Ishikawa (cell line): Measurements from ENCODE around the gene OXER1.

ENCODE experiments used
- CREB1 ChIP-seq: IDR thresholded peaks from 2 replicates; pipeline ENCODE4 v1.6.1; 2012; ENCODE audit warnings: low read depth
- FOXM1 ChIP-seq: IDR thresholded peaks from 2 replicates; pipeline ENCODE4 v1.6.1; 2012; ENCODE audit warnings: low read depth, borderline replicate concordance
- NFIC ChIP-seq: IDR thresholded peaks from 2 replicates; pipeline ENCODE4 v1.6.1; 2012
- RAD21 ChIP-seq: IDR thresholded peaks from 2 replicates; pipeline ENCODE4 v1.6.1; 2012; ENCODE audit warnings: low read depth
- TAF1 ChIP-seq: IDR thresholded peaks from 2 replicates; pipeline ENCODE4 v1.6.1; 2012; ENCODE audit warnings: low read depth, mild to moderate bottlenecking
- TCF12 ChIP-seq: IDR thresholded peaks from 2 replicates; pipeline ENCODE4 v1.6.1; 2012; ENCODE audit warnings: low read depth
- TEAD4 ChIP-seq: IDR thresholded peaks from 2 replicates; pipeline ENCODE4 v1.6.1; 2012
- USF1 ChIP-seq: IDR thresholded peaks from 2 replicates; pipeline ENCODE4 v1.6.1; 2012
- YY1 ChIP-seq: IDR thresholded peaks from 2 replicates; pipeline ENCODE4 v1.6.1; 2012; ENCODE audit warnings: low read depth

- TF ChIP-seq TAF1 (no peak), NFIC (no peak), TCF12 (no peak), FOXM1 (no peak), YY1 (no peak), USF1 (no peak), RAD21 (no peak), TEAD4 (no peak), CREB1 (no peak)
Observed at GRCh38 chr2:42741140-42741539, 22.8 kb downstream of the OXER1 start.
